Measurements from ENCODE around the gene RBBP8.

The RBBP8 gene

GRCh38 chr18:22983175-22983574 lies 50.0 kb downstream of the RBBP8 start:
- Histone ChIP-seq H3K9ac (ENCODE audit: low read depth in 1 of 2, low read length in 2 of 2) (no peak overlapping the region), H3K36me3 (ENCODE audit: control insufficient read depth in 2 of 2, insufficient read depth in 2 of 2, low read length in 2 of 2) (peaks cover 0 to 3% of the 10 kb centered on the region in 2 donors), H3K9me3 (ENCODE audit: control insufficient read depth in 2 of 2, low read length in 2 of 2) (no peaks in the 10 kb centered on the region), H3K27me3 (ENCODE audit: control insufficient read depth in 2 of 2, insufficient read depth in 2 of 2, low read length in 2 of 2) (no peaks in the 10 kb centered on the region), H3K4me3 (ENCODE audit: low read length in 2 of 2) (no peak overlapping the region), H3K4me1 (ENCODE audit: control insufficient read depth in 2 of 2, insufficient read depth in 2 of 2, low read length in 2 of 2) (peaks cover 0 to 3% of the 10 kb centered on the region in 2 donors), H3K27ac (ENCODE audit: low read depth in 2 of 2, low read length in 2 of 2) (no peak overlapping the region)

- no peak overlapping the region for H3K4me3 ChIP-seq (ENCODE audit: low read length in 2 of 2)
- H3K27ac ChIP-seq (ENCODE audit: low read depth in 2 of 2, low read length in 2 of 2), result no peak overlapping the region
- peaks cover 0 to 3% of the 10 kb centered on the region in 2 donors for H3K36me3 ChIP-seq (ENCODE audit: control insufficient read depth in 2 of 2, insufficient read depth in 2 of 2, low read length in 2 of 2)
- H3K9ac ChIP-seq (ENCODE audit: low read depth in 1 of 2, low read length in 2 of 2), result no peak overlapping the region
- peaks cover 0 to 3% of the 10 kb centered on the region in 2 donors for H3K4me1 ChIP-seq (ENCODE audit: control insufficient read depth in 2 of 2, insufficient read depth in 2 of 2, low read length in 2 of 2)
- no peaks in the 10 kb centered on the region for H3K27me3 ChIP-seq (ENCODE audit: control insufficient read depth in 2 of 2, insufficient read depth in 2 of 2, low read length in 2 of 2)
- no peaks in the 10 kb centered on the region for H3K9me3 ChIP-seq (ENCODE audit: control insufficient read depth in 2 of 2, low read length in 2 of 2)
Measured at GRCh38 chr18:22985250-22985649, 52.1 kb downstream of the RBBP8 start.

DNA sequence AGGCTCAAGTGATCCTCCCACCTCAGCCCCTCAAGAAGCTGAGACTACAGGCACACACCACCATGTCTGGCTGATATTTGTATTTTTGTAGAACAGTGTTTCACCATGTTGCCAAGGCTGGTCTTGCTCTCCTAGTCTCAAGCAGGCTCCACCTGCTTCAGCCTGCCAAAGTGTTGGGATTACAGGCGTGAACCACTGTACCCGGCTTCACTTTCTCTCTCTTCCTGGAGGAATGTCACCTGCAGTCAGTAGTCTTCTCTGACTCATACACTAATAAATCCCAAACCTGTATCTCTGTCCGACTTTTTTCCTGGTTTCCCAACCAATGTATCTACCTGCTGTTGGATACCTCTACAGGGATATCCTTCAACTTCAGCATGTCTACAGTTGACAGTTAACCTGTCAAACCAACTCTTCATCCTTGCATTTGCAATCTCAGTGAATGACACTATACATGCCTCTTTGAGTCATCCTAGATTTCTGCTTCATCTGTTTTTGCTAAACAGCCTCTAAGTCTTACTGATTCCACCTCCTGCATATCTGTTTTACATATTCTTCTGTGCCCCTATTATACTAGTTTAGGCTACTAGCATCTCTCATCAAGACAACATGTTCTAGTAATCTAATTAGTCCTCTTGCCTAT lies 54.5 kb downstream of the RBBP8 start:
- no peaks in the 10 kb centered on the region for H3K9me3 ChIP-seq (ENCODE audit: control insufficient read depth in 2 of 2, low read length in 2 of 2)
- H3K27me3 ChIP-seq (ENCODE audit: control insufficient read depth in 2 of 2, insufficient read depth in 2 of 2, low read length in 2 of 2), result no peaks in the 10 kb centered on the region
- H3K9ac ChIP-seq (ENCODE audit: low read depth in 1 of 2, low read length in 2 of 2), result no peak overlapping the region
- peaks cover 0 to 3% of the 10 kb centered on the region in 2 donors for H3K4me1 ChIP-seq (ENCODE audit: control insufficient read depth in 2 of 2, insufficient read depth in 2 of 2, low read length in 2 of 2)
- no peak overlapping the region for H3K27ac ChIP-seq (ENCODE audit: low read depth in 2 of 2, low read length in 2 of 2)
- no peak overlapping the region for H3K4me3 ChIP-seq (ENCODE audit: low read length in 2 of 2)
- peaks cover 3 to 5% of the 10 kb centered on the region in 2 donors for H3K36me3 ChIP-seq (ENCODE audit: control insufficient read depth in 2 of 2, insufficient read depth in 2 of 2, low read length in 2 of 2)

DNA sequence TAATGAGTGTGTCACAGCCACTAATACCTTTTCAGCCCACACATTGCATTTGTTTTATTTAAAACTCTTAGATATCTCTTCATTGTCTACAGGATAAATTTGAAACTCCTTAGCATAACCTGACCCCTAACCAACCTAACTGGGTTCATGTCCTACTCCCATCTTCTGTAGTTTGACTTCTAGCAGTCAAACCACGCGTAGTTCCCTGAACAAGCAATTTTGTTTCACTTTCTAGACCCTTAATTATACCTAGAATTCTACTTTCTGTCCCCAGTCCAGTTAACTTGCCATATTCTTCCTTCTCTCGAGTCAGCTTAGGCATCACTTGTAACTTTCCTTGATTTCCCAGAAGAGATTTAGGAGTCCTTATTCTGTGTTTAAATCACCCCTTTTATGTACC lies 55.1 kb downstream of the RBBP8 start:
- H3K27ac ChIP-seq (ENCODE audit: low read depth in 2 of 2, low read length in 2 of 2), result no peak overlapping the region
- H3K4me1 ChIP-seq (ENCODE audit: control insufficient read depth in 2 of 2, insufficient read depth in 2 of 2, low read length in 2 of 2), result peaks cover 0 to 3% of the 10 kb centered on the region in 2 donors
- peaks cover 2 to 3% of the 10 kb centered on the region in 2 donors for H3K36me3 ChIP-seq (ENCODE audit: control insufficient read depth in 2 of 2, insufficient read depth in 2 of 2, low read length in 2 of 2)
- no peak overlapping the region for H3K9ac ChIP-seq (ENCODE audit: low read depth in 1 of 2, low read length in 2 of 2)
- H3K4me3 ChIP-seq (ENCODE audit: low read length in 2 of 2), result no peak overlapping the region
- H3K27me3 ChIP-seq (ENCODE audit: control insufficient read depth in 2 of 2, insufficient read depth in 2 of 2, low read length in 2 of 2), result no peaks in the 10 kb centered on the region
- no peaks in the 10 kb centered on the region for H3K9me3 ChIP-seq (ENCODE audit: control insufficient read depth in 2 of 2, low read length in 2 of 2)

GRCh38 chr18:22998344-22998743 lies 65.2 kb downstream of the RBBP8 start:
- H3K9ac ChIP-seq (ENCODE audit: low read depth in 1 of 2, low read length in 2 of 2), result no peak overlapping the region
- H3K27ac ChIP-seq (ENCODE audit: low read depth in 2 of 2, low read length in 2 of 2), result no peak overlapping the region
- H3K4me1 ChIP-seq (ENCODE audit: control insufficient read depth in 2 of 2, insufficient read depth in 2 of 2, low read length in 2 of 2), result no peaks in the 10 kb centered on the region
- peaks cover 0 to 7% of the 10 kb centered on the region in 2 donors for H3K36me3 ChIP-seq (ENCODE audit: control insufficient read depth in 2 of 2, insufficient read depth in 2 of 2, low read length in 2 of 2)
- no peaks in the 10 kb centered on the region for H3K9me3 ChIP-seq (ENCODE audit: control insufficient read depth in 2 of 2, low read length in 2 of 2)
- no peak overlapping the region for H3K4me3 ChIP-seq (ENCODE audit: low read length in 2 of 2)
- H3K27me3 ChIP-seq (ENCODE audit: control insufficient read depth in 2 of 2, insufficient read depth in 2 of 2, low read length in 2 of 2), result no peaks in the 10 kb centered on the region

- Histone ChIP-seq H3K9ac (ENCODE audit: low read depth in 1 of 2, low read length in 2 of 2) (no peak overlapping the region), H3K27me3 (ENCODE audit: control insufficient read depth in 2 of 2, insufficient read depth in 2 of 2, low read length in 2 of 2) (no peaks in the 10 kb centered on the region), H3K9me3 (ENCODE audit: control insufficient read depth in 2 of 2, low read length in 2 of 2) (no peaks in the 10 kb centered on the region), H3K36me3 (ENCODE audit: control insufficient read depth in 2 of 2, insufficient read depth in 2 of 2, low read length in 2 of 2) (peaks cover 0 to 7% of the 10 kb centered on the region in 2 donors), H3K4me1 (ENCODE audit: control insufficient read depth in 2 of 2, insufficient read depth in 2 of 2, low read length in 2 of 2) (no peaks in the 10 kb centered on the region), H3K4me3 (ENCODE audit: low read length in 2 of 2) (no peak overlapping the region), H3K27ac (ENCODE audit: low read depth in 2 of 2, low read length in 2 of 2) (no peak overlapping the region)
Measured at GRCh38 chr18:22999212-22999611, 66.1 kb downstream of the RBBP8 start.

GRCh38 chr18:22999647-23000046 lies 66.5 kb downstream of the RBBP8 start:
- Histone ChIP-seq H3K36me3 (ENCODE audit: control insufficient read depth in 2 of 2, insufficient read depth in 2 of 2, low read length in 2 of 2) (peaks cover 0 to 7% of the 10 kb centered on the region in 2 donors), H3K27me3 (ENCODE audit: control insufficient read depth in 2 of 2, insufficient read depth in 2 of 2, low read length in 2 of 2) (no peaks in the 10 kb centered on the region), H3K4me1 (ENCODE audit: control insufficient read depth in 2 of 2, insufficient read depth in 2 of 2, low read length in 2 of 2) (no peaks in the 10 kb centered on the region), H3K9ac (ENCODE audit: low read depth in 1 of 2, low read length in 2 of 2) (no peak overlapping the region), H3K27ac (ENCODE audit: low read depth in 2 of 2, low read length in 2 of 2) (no peak overlapping the region), H3K4me3 (ENCODE audit: low read length in 2 of 2) (no peak overlapping the region), H3K9me3 (ENCODE audit: control insufficient read depth in 2 of 2, low read length in 2 of 2) (no peaks in the 10 kb centered on the region)

GRCh38 chr18:23003289-23003688 lies 70.2 kb downstream of the RBBP8 start:
- H3K27ac ChIP-seq (ENCODE audit: low read depth in 2 of 2, low read length in 2 of 2), result no peak overlapping the region

GRCh38 chr18:23012249-23012648 lies 79.1 kb downstream of the RBBP8 start:
- no peak overlapping the region for H3K9ac ChIP-seq (ENCODE audit: low read depth in 1 of 2, low read length in 2 of 2)
- H3K9me3 ChIP-seq (ENCODE audit: control insufficient read depth in 2 of 2, low read length in 2 of 2), result no peaks in the 10 kb centered on the region
- H3K27ac ChIP-seq (ENCODE audit: low read depth in 2 of 2, low read length in 2 of 2), result no peak overlapping the region
- H3K27me3 ChIP-seq (ENCODE audit: control insufficient read depth in 2 of 2, insufficient read depth in 2 of 2, low read length in 2 of 2), result no peaks in the 10 kb centered on the region
- no peak overlapping the region for H3K4me3 ChIP-seq (ENCODE audit: low read length in 2 of 2)
- no peaks in the 10 kb centered on the region for H3K4me1 ChIP-seq (ENCODE audit: control insufficient read depth in 2 of 2, insufficient read depth in 2 of 2, low read length in 2 of 2)
- H3K36me3 ChIP-seq (ENCODE audit: control insufficient read depth in 2 of 2, insufficient read depth in 2 of 2, low read length in 2 of 2), result peaks cover 0 to 2% of the 10 kb centered on the region in 2 donors

More at GRCh38 chr18:23003289-23003688, 70.2 kb downstream of the RBBP8 start:
- no peaks in the 10 kb centered on the region for H3K27me3 ChIP-seq (ENCODE audit: control insufficient read depth in 2 of 2, insufficient read depth in 2 of 2, low read length in 2 of 2)
- H3K9ac ChIP-seq (ENCODE audit: low read depth in 1 of 2, low read length in 2 of 2), result no peak overlapping the region
- H3K9me3 ChIP-seq (ENCODE audit: control insufficient read depth in 2 of 2, low read length in 2 of 2), result no peaks in the 10 kb centered on the region
- peaks cover 0 to 2% of the 10 kb centered on the region in 2 donors for H3K36me3 ChIP-seq (ENCODE audit: control insufficient read depth in 2 of 2, insufficient read depth in 2 of 2, low read length in 2 of 2)
- H3K4me3 ChIP-seq (ENCODE audit: low read length in 2 of 2), result no peak overlapping the region
- no peaks in the 10 kb centered on the region for H3K4me1 ChIP-seq (ENCODE audit: control insufficient read depth in 2 of 2, insufficient read depth in 2 of 2, low read length in 2 of 2)

DNA sequence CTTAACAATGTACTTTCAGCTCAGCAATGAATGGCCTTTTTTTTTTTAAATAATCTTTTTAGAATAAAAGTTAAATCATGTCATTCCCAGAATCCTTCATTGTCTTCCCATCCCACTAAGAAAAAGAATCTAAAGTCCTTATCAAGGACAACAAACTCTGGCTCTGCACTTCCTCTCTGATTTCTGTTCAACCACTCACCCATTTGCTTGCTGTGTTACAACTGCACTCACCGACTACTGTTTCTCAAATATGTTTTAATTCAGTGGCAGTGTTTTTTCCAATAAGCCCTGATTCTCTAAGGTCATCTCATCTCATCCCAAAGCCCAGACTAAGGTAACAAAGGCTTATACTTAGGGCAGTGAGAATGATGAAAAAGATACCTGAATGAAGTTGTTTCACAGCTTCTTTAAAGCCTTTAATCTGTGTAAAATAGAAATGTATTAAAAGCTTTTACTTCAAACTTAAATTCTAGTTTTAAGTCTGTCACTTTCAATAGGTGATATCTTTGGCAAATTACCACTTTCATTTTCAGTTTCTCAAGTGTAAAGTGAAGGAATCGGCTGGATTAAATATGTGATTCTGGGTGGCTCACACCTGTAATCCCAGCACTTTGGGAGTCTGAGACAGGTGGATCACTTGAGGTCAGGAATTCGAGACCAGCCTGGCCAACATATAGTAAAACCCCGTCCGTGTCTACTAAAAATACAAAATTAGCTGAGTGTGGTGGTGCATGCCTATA lies 87.6 kb downstream of the RBBP8 start:
- peaks cover 0 to 3% of the 10 kb centered on the region in 2 donors for H3K4me1 ChIP-seq (ENCODE audit: control insufficient read depth in 2 of 2, insufficient read depth in 2 of 2, low read length in 2 of 2)
- H3K27me3 ChIP-seq (ENCODE audit: control insufficient read depth in 2 of 2, insufficient read depth in 2 of 2, low read length in 2 of 2), result no peaks in the 10 kb centered on the region
- H3K9ac ChIP-seq (ENCODE audit: low read depth in 1 of 2, low read length in 2 of 2), result no peak overlapping the region
- peaks cover 0 to 2% of the 10 kb centered on the region in 2 donors for H3K36me3 ChIP-seq (ENCODE audit: control insufficient read depth in 2 of 2, insufficient read depth in 2 of 2, low read length in 2 of 2)
- H3K27ac ChIP-seq (ENCODE audit: low read depth in 2 of 2, low read length in 2 of 2), result no peak overlapping the region
- peak overlapping the region in 1 of 2 donors; percentile 37 for H3K4me3 ChIP-seq (ENCODE audit: low read length in 2 of 2)
- H3K9me3 ChIP-seq (ENCODE audit: control insufficient read depth in 2 of 2, low read length in 2 of 2), result no peaks in the 10 kb centered on the region

Data from mucosa of rectum (tissue), 2 donors.